ENCODE results near the gene HCST.
"Not testable (repeated sequence)": the region's sequence is repeated elsewhere in the genome, so short reads cannot be mapped to it uniquely, and the experiment has no call there.

The HCST gene

DNA sequence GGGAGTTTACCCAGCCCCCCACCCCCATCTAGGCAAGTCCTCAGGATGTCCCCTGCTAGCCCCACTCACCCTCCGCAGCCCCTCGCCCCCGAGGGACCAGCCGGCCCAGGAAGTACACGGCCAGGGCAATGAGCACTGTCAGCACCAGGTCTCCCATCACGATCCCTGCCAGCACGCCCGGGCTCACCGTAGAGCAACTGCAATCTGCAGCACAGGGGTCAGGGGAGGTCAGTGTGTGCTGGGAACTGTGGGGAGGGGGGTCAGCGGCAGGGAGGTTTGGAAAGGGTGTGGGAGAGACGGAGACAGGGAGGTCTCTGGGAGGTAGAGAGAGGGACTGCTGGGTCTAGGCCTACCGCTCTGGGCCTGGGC is 5.0 kb downstream of the HCST start:
- DNase-seq: no peak

DNA sequence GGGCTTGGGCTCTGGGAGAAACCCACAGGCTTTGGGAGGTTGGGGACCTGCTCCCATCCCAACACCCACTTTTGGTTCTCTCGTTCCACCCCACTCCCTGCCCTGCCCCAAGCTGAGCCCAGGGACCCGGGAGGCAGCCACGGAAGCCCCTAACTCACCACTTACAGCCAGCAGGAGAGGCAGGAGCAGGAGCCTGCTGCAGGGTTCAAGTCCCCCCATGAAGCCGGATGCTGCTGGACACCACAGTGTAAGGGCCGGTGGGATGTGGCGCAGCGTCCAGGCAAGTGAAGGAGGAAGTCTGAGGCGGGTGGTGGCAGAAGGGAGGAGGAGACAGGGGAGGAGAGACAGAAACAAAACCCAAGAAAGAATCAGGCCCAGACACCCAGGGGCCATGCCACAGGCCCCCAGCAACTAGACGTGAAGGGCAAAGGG is 5.7 kb downstream of the HCST start, which contains the start of gene TYROBP:
TYROBP (minus strand) TSS at position 286 of the 432 bp plus-strand sequence; CDS start at position 219, 67 bp downstream.
- DNase-seq: no peak

DNA sequence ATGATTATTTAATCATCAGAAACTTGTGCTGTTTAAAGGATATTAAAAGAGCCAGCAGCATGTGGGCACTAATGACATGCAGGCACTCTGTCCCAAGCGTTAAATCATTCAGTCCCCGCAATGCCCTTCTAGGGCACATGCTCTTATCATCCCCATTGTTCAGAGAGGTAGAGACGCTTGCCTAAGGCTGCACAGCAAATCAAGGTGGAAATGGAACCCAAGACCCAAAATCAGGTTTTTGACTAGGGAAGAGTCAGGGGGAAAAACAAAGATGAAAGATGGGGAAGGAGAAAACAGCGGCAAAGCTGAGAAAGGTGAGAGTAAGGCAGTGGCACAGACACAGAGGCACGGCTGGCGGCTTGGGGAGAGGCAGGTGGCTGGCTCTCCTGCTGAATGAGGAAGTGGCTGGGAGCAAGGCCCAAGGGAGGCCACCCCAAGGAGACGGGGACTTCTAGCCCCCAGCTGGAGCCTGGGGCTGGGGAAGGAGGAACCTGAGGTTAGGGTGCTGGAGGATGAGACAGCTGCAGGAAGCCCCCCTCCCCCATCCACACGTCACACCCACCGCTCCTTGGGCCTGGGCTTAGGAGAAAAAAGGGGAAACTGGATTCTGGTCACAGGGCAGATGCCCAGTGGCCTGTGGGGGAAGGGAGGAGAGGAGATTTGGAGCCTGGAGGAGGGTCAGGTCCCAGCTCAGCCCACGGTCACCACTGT is 6.8 kb downstream of the HCST start:
- DNase-seq: no peak

DNA sequence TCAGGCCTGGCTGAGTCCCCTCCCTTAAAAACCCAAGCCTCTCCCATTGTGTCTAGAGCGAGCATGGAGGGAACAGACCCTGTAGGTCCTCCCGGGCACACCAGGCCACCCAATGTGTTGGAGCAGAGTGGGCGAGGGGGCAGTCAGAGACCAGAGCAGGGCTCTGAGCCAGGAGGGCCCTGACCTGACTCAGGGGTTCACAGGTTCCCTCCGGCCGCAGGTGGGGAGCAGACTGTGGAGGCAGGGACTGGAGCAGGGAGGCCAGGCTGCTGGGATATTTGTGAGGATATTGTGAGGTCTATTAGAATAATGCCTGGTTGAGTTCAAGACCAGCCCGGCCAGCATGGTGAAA is 7.3 kb downstream of the HCST start:
- DNase-seq: no peak

DNA sequence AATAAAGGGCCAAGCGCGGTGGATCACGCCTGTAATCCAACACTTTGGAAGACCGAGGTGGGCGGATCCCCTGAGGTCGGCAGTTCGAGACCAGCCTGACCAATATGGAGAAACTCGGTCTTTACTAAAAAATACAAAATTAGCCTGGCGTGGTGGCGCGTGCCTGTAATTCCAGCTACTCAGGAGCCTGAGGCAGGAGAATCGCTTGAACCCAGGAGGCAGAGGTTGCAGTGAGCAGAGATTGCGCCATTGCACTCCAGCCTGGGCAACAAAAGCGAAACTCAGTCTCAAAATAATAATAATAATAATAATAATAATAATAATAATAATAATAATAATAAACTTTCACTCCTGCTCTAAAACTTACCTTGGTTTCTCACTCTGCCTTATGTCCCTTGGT is 8.0 kb downstream of the HCST start:
- not testable (repeated sequence) for DNase-seq

DNA sequence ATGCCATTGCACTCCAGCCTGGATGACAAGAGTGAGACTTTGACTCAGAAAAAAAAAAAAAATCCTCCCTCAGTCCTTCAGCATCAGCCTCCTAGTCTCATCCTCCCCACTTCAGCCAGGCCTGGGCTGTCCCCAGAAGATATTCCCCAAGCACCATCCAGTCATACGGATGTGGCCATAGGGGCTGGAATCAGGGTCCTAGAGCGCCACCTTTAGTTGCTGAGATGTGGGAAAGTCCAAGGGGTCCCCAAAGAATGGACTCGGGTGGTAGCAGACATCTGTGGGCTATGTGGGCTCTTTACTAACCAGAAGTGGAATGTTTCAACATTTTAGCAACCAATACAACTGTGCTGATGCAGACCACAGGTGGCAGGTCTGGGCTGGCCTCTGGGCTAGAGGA is 8.8 kb downstream of the HCST start:
- no peak for DNase-seq

DNA sequence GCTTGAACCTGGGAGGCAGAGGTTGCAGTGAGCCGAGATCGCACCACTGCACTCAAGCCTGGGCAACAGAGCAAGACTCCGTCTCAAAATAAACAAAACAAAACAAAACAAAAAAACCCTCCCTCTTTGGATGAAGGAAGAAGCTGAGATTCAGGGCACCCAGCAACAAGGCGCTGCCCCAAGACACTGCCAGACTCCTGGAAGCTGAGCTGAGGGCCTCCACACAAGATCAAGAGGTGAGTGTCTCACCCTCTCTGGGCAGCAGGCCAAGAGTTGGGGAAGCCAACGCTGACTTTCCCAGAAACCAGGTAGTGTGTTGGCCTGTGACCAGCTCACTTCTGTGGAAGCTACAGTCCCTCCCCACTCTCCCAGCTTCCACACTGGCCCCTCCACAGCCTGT is 9.5 kb downstream of the HCST start:
- no peak for DNase-seq

DNA sequence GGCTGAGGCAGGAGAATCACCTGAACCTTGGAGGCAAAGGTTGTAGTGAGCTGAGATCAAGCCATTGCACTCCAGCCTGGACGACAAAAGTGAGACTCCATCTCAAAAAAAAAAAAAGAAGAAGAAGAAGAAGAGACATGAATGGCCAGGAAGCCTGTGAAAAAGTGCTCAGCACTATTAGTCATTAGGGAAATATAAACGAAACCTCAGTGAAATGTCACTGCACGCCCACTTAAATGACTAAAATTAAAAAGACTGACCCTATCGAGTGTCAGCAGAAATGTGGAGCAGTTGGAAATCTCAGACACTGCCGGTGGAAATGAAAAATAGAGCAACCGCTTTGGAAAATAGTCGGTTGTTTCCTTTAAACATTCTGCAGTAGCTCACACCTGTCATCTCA is 11.3 kb downstream of the HCST start:
- no peak for DNase-seq

DNA sequence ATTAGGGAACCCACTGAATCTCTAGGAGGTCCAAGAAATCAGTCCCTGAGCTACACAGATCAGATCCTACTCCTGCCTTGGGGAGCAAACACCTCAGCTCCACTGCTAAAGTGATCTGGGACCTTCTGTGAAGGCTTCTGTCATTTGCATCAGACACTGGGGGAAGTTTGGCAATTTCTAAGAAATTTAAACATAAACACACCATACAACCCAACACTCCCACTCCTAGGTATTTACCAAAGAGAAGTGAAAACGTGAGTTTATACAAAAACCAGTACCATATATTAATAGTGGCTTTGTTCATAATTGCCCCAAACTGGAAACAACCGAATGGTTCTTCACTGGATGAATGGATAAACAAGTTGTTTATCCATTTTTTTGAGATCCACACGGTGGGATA is 13.1 kb downstream of the HCST start:
- DNase-seq: no peak

DNA sequence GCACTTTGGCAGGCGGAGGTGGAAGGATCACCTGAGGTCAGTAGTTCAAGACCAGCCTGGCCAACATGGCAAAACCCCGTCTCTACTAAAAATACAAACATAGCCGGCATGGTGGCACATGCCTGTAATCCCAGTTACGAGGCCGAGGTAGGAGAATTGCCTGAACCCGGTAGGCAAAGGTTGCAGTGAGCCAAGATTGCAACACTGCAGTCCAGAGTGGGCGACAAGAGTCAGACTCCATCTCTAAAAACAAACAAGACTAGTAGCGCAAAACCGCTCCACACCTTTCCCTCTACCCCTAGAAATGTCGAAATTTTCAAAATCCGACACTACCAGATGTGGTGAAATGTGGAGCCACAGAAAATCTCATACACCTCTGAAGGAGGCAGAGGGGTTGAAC is 17.0 kb downstream of the HCST start:
- DNase-seq: no peak

DNA sequence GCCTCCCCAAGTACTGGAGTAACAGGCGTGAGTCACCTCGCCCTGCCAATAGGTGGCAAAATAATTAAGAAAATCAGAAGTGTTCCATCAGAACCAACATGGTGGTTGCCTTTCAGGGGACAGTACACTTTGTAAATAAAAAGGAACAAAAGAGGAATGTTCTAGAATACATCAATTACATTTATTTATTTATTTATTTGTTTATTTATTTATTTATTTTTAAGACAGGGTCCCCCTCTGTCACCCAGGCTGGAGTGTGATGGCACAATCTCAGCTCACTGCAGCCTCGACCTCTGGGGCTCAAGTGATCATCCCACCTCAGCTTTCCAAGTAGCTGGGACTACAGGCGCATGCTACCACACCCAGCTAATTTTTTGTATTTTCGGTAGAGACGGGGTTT is 18.7 kb downstream of the HCST start:
- no peak for DNase-seq

DNA sequence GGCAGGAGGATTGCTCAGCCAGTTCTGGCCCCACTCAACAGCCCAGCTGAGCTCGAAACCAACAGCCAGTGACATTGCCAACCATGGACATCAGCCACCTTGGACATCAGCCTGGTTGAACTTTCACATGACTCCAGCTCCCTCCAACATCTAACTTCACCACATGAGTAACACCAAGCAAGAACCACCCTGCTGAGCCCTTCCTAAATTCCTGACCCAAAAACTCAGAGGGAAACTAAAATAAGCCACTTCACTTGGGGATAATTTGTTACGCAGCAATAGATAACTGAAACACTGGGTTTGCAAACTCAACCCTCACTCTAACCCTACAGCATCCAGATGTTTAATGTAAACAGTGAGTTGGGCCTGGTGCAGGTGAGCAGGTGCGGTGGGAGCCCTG is 23.2 kb downstream of the HCST start:
- DNase-seq: no peak

DNA sequence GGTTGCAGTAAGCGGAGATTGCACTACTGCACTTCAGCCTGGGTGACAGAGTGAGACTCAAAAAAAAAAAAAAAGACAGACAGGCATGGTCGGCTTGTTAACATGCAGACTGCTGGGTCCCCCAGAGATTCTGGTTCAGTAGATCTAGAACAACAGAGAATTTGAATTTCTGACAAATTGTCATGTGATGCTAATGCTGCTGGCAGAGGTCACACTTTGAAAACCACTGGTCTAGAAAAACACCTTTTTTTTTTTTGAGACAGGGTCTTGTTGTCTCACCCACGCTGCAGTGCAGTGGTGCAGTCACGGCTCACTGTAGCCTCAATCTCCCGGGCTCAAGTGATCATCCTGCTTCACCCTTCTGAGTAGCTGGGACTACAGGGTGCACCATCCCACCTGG is 26.2 kb downstream of the HCST start:
- DNase-seq: no peak

DNA sequence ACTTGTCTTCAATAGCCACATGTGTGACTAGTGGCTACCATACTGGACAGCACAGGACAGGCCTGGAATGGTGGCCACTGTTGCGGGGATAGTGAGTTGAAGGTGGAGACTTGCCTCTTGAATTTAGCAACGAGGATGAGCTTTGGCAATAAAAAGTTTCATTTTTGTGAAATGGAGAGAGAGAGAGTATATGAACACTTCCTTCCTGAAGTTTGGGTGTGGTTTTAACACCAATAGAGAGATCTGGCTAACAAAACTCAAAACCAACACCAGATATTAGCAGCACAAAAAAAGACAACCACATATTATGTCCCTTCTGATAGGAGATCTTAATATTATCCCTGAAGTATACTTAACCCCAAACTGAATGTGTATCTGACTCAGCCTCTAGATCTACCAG is 27.5 kb downstream of the HCST start:
- DNase-seq: no peak

DNA sequence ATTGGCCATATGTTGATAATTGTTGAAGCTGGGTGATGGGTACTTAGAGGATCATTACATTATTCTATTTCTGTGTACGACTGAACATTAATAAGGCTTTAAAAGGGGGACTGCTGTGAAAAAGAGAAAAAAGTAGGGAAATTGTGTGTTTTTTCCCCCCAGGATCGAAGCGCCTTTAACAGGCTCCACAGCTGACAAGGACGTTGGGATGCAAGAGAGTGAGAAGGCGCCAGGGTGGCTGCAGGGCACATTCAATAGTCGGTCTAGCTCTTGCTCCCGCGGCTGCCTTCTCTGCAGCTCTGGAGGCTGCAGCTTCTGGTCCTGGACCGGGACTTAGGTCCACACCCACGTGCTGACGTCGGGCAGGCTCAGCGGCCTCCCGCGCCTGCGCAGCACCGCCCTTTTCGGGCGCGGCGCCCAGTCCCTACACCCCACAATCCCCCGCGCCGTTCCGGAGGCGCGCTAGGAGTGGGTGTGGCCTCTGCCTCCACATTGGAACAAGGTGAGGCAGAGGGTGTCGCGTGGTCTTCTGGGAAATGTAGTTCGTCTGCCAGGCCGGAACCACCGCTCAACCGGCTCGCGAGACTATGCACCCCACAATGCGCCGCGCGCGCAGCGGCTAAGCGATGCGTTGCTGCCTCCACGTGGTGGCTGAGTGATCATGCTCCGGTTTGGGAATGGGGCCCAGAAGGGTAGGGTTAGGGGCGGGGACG is 29.0 kb downstream of the HCST start:
- DNase-seq: peak; percentile 98

DNA sequence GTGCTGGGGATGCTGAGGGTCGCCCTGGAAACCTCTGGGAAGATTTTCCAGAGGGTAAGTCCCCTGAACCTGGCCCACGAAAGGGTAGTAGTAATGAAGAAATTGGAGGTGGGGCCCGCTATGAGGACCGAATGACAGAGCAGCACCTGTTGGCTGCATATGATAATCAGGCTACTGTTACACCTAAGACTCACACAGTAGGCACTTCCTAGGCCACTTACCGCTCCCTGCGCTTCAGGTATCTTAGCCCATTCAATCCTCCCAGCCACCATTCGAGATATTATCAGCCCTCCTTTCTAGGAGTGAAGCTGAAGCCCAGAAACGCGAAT is 29.5 kb downstream of the HCST start:
- no peak for DNase-seq

DNA sequence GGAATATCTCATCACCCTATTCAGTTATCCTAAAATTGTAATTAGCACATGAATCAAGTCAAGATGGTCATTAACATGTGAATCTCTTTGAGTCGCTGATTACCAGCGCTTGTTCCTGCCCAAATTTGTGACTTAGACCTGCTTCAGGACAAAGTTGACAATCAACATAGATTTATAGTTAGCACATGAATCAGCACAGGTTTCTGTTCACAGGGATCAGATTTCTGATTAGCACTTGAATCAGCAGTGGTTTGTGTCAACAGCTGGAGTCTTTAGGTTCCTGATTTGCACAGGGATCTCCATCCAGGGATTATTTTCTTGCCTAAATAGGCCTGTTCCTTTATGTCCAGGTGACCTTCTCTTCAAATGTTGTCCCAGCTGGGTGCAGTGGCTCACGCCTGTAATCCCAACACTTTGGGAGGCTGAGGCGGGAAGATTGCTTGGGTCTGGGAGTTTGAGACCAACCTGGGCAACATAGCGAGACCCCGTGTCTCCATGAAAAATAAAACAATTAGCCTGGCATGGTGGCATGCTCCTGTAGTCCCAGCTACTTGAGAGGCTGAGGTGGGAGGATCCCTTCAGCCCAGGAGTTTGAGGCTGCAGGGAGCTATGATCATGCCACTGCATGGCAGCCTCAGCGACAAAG is 30.1 kb downstream of the HCST start:
- no peak for DNase-seq

DNA sequence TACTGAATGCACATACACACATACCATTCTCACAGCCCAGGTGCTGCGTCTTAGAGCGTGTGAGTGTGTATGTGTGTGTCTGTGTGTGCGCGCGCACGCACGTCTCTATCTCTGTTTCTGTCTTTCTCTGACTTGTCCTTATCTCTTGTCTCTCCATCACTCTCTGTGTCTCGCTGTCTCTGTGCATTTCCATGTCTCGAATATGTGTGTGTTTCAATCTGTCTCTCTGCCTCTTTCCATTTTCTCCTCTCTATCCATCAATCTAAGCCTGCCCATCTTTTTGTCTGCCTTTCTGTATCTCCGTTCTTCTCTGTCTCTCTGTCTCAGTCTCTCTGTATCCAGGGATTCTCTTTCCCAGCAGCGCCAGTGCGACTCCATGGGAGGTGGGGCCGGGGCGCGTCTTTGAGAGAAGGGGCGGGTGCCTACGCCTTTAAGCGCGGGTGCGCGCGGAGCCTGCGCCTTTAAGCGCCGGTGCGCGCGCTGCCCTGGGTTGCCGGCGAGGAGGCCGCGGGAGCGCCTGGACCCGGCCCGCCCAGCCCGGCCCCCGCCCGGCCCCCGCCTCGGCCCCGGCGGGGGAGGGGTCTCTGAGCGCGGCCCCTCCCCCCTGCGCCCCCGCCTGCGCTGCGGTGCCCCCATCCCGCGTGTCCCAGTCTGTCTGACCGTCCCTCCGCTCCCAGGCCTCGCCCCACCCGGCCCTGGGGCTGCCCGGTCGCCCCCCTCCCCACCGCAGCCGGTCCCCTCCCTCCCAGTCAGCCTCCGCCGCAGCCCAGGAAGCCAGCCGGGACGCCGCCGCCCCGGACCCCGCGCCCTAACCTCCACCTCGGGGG is 33.8 kb downstream of the HCST start, which contains the start of gene LRFN3:
LRFN3 (plus strand) TSS at position 464 of the 827 bp plus-strand sequence. CDS start 3,052 bp downstream, outside the sequence.
- peak; percentile 89 for DNase-seq

DNA sequence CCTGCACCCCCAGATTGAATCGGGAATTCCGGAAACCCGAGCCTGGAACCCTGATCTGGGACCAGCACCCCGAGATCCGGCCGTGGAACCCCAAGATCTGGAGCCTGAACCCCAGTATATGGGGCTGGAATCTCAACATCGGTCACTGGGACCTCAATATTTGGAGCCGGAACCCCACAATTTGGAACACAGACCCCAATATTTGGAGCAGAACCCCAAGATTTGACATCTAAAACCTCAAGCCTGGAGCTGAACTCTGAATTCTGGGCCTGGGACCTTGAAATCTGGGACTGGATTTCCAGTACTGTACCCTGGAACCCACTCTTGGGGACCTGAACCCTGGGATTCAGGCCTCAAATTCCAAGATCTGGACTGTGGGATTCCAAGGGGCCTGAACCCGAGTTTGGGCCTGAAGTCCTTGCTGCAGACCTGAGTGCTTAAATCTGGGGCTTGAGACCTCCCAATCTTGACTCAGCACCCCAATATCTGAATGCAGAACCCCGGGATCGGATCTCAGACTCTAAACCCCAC is 34.5 kb downstream of the HCST start:
- no peak for DNase-seq

DNA sequence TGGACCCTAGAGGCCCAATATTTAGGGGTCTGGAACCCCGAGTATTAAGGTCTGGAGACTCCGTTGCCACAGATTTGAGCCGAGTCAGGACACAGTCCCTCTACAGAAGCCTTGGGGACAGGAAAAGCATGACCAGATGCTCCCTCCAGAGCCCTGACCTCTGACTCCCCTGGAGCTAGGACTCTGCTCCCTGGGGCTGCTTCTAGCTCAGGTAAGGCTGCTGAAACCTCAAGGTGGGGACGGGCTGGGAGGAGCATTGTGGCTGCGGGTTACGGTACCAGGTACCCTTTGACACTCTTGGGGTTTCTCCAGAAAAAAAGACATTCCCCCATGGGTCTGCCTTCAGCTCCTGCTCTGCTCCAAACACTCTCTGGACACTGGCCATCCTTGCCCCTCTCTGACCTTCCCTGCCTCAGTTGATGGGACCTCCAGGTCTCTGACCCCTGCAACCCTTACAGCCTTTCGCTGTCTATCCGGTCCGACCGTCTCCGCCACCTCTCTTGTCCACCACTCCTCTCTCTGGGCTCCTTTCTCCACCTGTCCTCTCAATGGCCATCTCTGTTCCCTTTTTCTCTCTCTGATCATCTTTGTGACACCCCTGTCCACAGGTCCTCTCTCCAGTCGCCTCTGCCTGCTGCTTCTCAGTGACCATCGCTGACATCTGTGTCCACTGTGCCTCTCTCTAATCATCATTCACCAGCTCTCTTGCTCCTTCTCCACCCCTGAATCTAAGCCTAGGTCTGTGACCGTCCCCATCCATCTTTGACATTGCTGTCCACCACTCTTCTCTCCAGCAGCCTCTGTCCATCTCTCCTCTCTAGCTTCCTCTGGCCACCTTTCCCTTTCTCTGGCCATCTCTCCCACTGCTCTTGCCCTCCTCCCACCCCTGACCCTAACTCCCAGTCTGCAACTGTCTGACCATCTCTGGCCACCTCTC is 35.3 kb downstream of the HCST start:
- no peak for DNase-seq

DNA sequence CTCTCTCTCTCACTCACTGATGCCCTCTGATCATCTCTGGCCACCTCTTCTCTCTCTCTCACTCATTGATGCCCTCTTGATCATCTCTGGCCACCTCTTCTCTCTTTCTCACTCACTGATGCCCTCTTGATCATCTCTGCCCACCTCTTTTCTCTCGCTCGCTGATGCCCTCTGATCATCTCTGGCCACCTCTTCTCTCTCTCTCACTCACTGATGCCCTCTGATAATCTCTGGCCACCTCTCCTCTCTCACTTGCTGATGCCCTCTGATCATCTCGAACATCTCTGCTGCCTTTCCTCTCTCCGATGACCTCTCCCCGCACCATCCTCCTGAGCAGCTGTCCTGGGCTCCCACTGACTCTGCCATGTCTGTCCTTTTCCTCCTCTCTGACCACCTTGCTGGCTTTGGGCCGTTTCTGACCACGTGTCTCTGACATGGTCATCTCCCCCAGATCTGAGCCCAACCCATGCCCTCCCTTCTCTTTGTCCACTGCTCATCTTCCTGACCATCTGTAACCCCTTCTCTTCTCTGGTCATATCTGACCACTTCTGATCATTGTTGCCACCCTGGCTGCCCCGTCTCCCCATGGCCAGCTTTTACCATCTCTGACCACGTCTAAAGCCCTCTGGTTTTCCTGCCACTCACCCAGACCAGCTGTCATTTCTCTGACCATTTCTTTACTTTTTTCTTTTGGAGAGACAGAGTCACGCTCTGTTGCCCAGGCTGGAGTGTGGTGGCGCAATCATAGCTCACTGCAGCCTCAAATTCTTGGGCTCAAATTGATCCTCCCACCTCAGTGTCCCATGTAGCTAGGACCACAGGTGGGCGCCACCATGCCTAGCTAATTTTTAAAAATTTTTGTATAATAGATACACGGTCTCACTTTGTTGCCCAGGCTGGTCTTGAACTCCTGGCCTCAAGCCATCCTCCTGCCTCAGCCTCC is 36.2 kb downstream of the HCST start:
- no peak for DNase-seq
